Stimulated activated memory B cell treated with anti-CD40 and anti-IgM and Interleukin-4, amounts not matched to agents 10 μg/mL and 1 μg/mL and 100 μg/mL, for 72 hours (primary cell): ENCODE measurements around the gene CARMIL1.

Experiments used
- ATAC-seq: fragments of 150-1000 bp; cut with Tn5 transposase; 2 replicates; pipeline ENCODE4 v1.10.0; 2021
- H3K27ac Mint-ChIP-seq: one replicate; pipeline ENCODE4 v1.8.0; 2022; ENCODE audit warnings: mild to moderate bottlenecking, mixed read lengths
- H3K27me3 Mint-ChIP-seq: one replicate; pipeline ENCODE4 v1.8.0; 2022; ENCODE audit warnings: mixed read lengths
- H3K36me3 Mint-ChIP-seq: one replicate; pipeline ENCODE4 v1.8.0; 2022; ENCODE audit warnings: mixed read lengths
- H3K4me1 Mint-ChIP-seq: one replicate; pipeline ENCODE4 v1.8.0; 2022; ENCODE audit warnings: mixed read lengths
- H3K4me3 Mint-ChIP-seq: one replicate; pipeline ENCODE4 v1.8.0; 2022; ENCODE audit warnings: mild to moderate bottlenecking, moderate library complexity, mixed read lengths
- H3K9me3 Mint-ChIP-seq: one replicate; pipeline ENCODE4 v1.8.0; 2022; ENCODE audit warnings: mixed read lengths

Gene CARMIL1

GRCh38 chr6:25407431-25407830 lies 128.3 kb downstream of the CARMIL1 start:
- Mint-ChIP-seq H3K4me3 (no peak overlapping the region), H3K27me3 (no peaks in the 10 kb centered on the region), H3K4me1 (peaks cover 8% of the 10 kb centered on the region), H3K27ac (no peak overlapping the region), H3K36me3 (no peaks in the 10 kb centered on the region), H3K9me3 (no peaks in the 10 kb centered on the region)
- no peak for ATAC-seq

- no peaks in the 10 kb centered on the region for H3K36me3 Mint-ChIP-seq
- ATAC-seq = no peak
- H3K4me1 Mint-ChIP-seq = peaks cover 22% of the 10 kb centered on the region
- H3K27ac Mint-ChIP-seq = no peak overlapping the region
- peaks cover 1% of the 10 kb centered on the region for H3K27me3 Mint-ChIP-seq
- H3K4me3 Mint-ChIP-seq = no peak overlapping the region
- H3K9me3 Mint-ChIP-seq = no peaks in the 10 kb centered on the region
These were observed 130.9 kb downstream of the CARMIL1 start for GRCh38 chr6:25410102-25410501.

GRCh38 chr6:25411316-25411950 lies 132.3 kb downstream of the CARMIL1 start:
- Mint-ChIP-seq H3K4me3 (peak overlapping the region; percentile 45), H3K27ac (peak overlapping the region; percentile 23), H3K36me3 (no peaks in the 10 kb centered on the region)

GRCh38 chr6:25413207-25413905 lies 134.2 kb downstream of the CARMIL1 start:
- H3K4me1 Mint-ChIP-seq = peaks cover 22% of the 10 kb centered on the region
- no peak overlapping the region for H3K27ac Mint-ChIP-seq
- no peak overlapping the region for H3K4me3 Mint-ChIP-seq
- H3K27me3 Mint-ChIP-seq = peaks cover 8% of the 10 kb centered on the region
- no peaks in the 10 kb centered on the region for H3K36me3 Mint-ChIP-seq
- no peaks in the 10 kb centered on the region for H3K9me3 Mint-ChIP-seq
- peak; percentile 63 for ATAC-seq

More at GRCh38 chr6:25411316-25411950, 132.3 kb downstream of the CARMIL1 start:
- peaks cover 8% of the 10 kb centered on the region for H3K27me3 Mint-ChIP-seq
- no peaks in the 10 kb centered on the region for H3K9me3 Mint-ChIP-seq
- H3K4me1 Mint-ChIP-seq = peaks cover 22% of the 10 kb centered on the region
- ATAC-seq = peak; percentile 56

GRCh38 chr6:25414168-25414567 lies 135.0 kb downstream of the CARMIL1 start:
- Mint-ChIP-seq H3K27me3 (peaks cover 8% of the 10 kb centered on the region), H3K4me1 (peaks cover 22% of the 10 kb centered on the region), H3K36me3 (no peaks in the 10 kb centered on the region), H3K9me3 (no peaks in the 10 kb centered on the region), H3K27ac (no peak overlapping the region), H3K4me3 (no peak overlapping the region)
- no peak for ATAC-seq

- no peak overlapping the region for H3K4me3 Mint-ChIP-seq
These were observed 135.6 kb downstream of the CARMIL1 start for GRCh38 chr6:25414755-25415154.

GRCh38 chr6:25415274-25415673 lies 136.1 kb downstream of the CARMIL1 start:
- ATAC-seq = no peak
- H3K27ac Mint-ChIP-seq = no peak overlapping the region
- H3K36me3 Mint-ChIP-seq = peaks cover 4% of the 10 kb centered on the region
- H3K9me3 Mint-ChIP-seq = peaks cover 4% of the 10 kb centered on the region
- no peak overlapping the region for H3K4me3 Mint-ChIP-seq
- H3K27me3 Mint-ChIP-seq = peaks cover 8% of the 10 kb centered on the region
- H3K4me1 Mint-ChIP-seq = peaks cover 22% of the 10 kb centered on the region

More at GRCh38 chr6:25414755-25415154, 135.6 kb downstream of the CARMIL1 start:
- H3K36me3 Mint-ChIP-seq = no peaks in the 10 kb centered on the region
- no peaks in the 10 kb centered on the region for H3K9me3 Mint-ChIP-seq
- H3K27ac Mint-ChIP-seq = no peak overlapping the region
- ATAC-seq = no peak
- peaks cover 22% of the 10 kb centered on the region for H3K4me1 Mint-ChIP-seq
- H3K27me3 Mint-ChIP-seq = peaks cover 8% of the 10 kb centered on the region

GRCh38 chr6:25415701-25416100 lies 136.5 kb downstream of the CARMIL1 start:
- peaks cover 22% of the 10 kb centered on the region for H3K4me1 Mint-ChIP-seq
- H3K27me3 Mint-ChIP-seq = peaks cover 8% of the 10 kb centered on the region
- H3K9me3 Mint-ChIP-seq = peaks cover 6% of the 10 kb centered on the region
- no peak for ATAC-seq
- peaks cover 7% of the 10 kb centered on the region for H3K36me3 Mint-ChIP-seq
- H3K27ac Mint-ChIP-seq = no peak overlapping the region
- H3K4me3 Mint-ChIP-seq = no peak overlapping the region

GRCh38 chr6:25417046-25417605 lies 138.0 kb downstream of the CARMIL1 start:
- ATAC-seq = no peak
- peaks cover 13% of the 10 kb centered on the region for H3K4me1 Mint-ChIP-seq
- H3K27ac Mint-ChIP-seq = no peak overlapping the region

GRCh38 chr6:25418454-25419052 lies 139.4 kb downstream of the CARMIL1 start:
- H3K4me3 Mint-ChIP-seq = no peak overlapping the region
- H3K9me3 Mint-ChIP-seq = peaks cover 6% of the 10 kb centered on the region
- peaks cover 8% of the 10 kb centered on the region for H3K27me3 Mint-ChIP-seq
- no peak overlapping the region for H3K27ac Mint-ChIP-seq
- ATAC-seq = no peak
- H3K4me1 Mint-ChIP-seq = peaks cover 5% of the 10 kb centered on the region
- H3K36me3 Mint-ChIP-seq = peaks cover 7% of the 10 kb centered on the region

More at GRCh38 chr6:25417046-25417605, 138.0 kb downstream of the CARMIL1 start:
- Mint-ChIP-seq H3K27me3 (peaks cover 8% of the 10 kb centered on the region), H3K9me3 (peaks cover 6% of the 10 kb centered on the region), H3K36me3 (peaks cover 7% of the 10 kb centered on the region), H3K4me3 (no peak overlapping the region)

GRCh38 chr6:25419879-25420278 lies 140.7 kb downstream of the CARMIL1 start:
- peaks cover 6% of the 10 kb centered on the region for H3K9me3 Mint-ChIP-seq
- no peaks in the 10 kb centered on the region for H3K4me1 Mint-ChIP-seq
- no peak for ATAC-seq
- H3K36me3 Mint-ChIP-seq = peaks cover 7% of the 10 kb centered on the region
- no peak overlapping the region for H3K4me3 Mint-ChIP-seq
- H3K27me3 Mint-ChIP-seq = peaks cover 8% of the 10 kb centered on the region
- H3K27ac Mint-ChIP-seq = no peak overlapping the region

- H3K27ac Mint-ChIP-seq = no peak overlapping the region
- peaks cover 7% of the 10 kb centered on the region for H3K36me3 Mint-ChIP-seq
- H3K4me1 Mint-ChIP-seq = no peaks in the 10 kb centered on the region
- H3K9me3 Mint-ChIP-seq = peaks cover 6% of the 10 kb centered on the region
- no peak for ATAC-seq
- no peak overlapping the region for H3K4me3 Mint-ChIP-seq
- no peaks in the 10 kb centered on the region for H3K27me3 Mint-ChIP-seq
These were observed 144.2 kb downstream of the CARMIL1 start for GRCh38 chr6:25423358-25423757.

- Mint-ChIP-seq H3K4me3 (no peak overlapping the region), H3K9me3 (peaks cover 6% of the 10 kb centered on the region), H3K36me3 (peaks cover 7% of the 10 kb centered on the region), H3K27ac (no peak overlapping the region), H3K27me3 (no peaks in the 10 kb centered on the region), H3K4me1 (no peaks in the 10 kb centered on the region)
- ATAC-seq = no peak
These were observed 145.1 kb downstream of the CARMIL1 start for GRCh38 chr6:25424303-25424702.

GRCh38 chr6:25427549-25427948 lies 148.4 kb downstream of the CARMIL1 start:
- H3K4me1 Mint-ChIP-seq = no peaks in the 10 kb centered on the region
- H3K9me3 Mint-ChIP-seq = no peaks in the 10 kb centered on the region
- H3K27ac Mint-ChIP-seq = no peak overlapping the region
- no peak for ATAC-seq
- no peak overlapping the region for H3K4me3 Mint-ChIP-seq
- no peaks in the 10 kb centered on the region for H3K27me3 Mint-ChIP-seq
- no peaks in the 10 kb centered on the region for H3K36me3 Mint-ChIP-seq

GRCh38 chr6:25428758-25429317 lies 149.7 kb downstream of the CARMIL1 start:
- no peaks in the 10 kb centered on the region for H3K4me1 Mint-ChIP-seq
- H3K27me3 Mint-ChIP-seq = no peaks in the 10 kb centered on the region
- no peaks in the 10 kb centered on the region for H3K9me3 Mint-ChIP-seq
- no peak overlapping the region for H3K4me3 Mint-ChIP-seq
- ATAC-seq = no peak
- H3K36me3 Mint-ChIP-seq = no peaks in the 10 kb centered on the region
- no peak overlapping the region for H3K27ac Mint-ChIP-seq
